Panc1 (cell line): ENCODE data around the gene ZNF615. TPM values are rescaled to one million over a fixed set of nuclear protein-coding genes. Genes with fewer than 3 reads are reported as not detected.

Source experiments
- ATAC-seq: fragments of 200-7000 bp; cut with Tn5 transposase; 2 replicates; pipeline ENCODE4 v1.9.1; 2020; ENCODE audit warnings: mild to moderate bottlenecking, moderate library complexity
- BruUV-seq: library from RNA; stranded (reverse); fragments of 400-500 nt; replicated peaks from 2 replicates; lab custom pipeline; 2021; lab: Mats Ljungman, UMichigan
- CTCF ChIA-PET: fragments of 300-600 bp; sonication (Branson Sonifier 250); formaldehyde crosslinking; loops from one replicate; lab custom pipeline; 2022; ENCODE audit warnings: antibody characterized with exemption; lab: Charles Lee
- POLR2A ChIA-PET: fragments of 300-600 bp; sonication (Branson Sonifier 250); formaldehyde crosslinking; loops from one replicate; lab custom pipeline; 2022; ENCODE audit warnings: antibody characterized with exemption; lab: Charles Lee
- DNase-seq: peaks from one replicate; pipeline ENCODE4 v3.0.0-alpha.2; 2010; ENCODE audit warnings: low read depth, low spot score
- H3K27ac ChIP-seq: 2 replicates; pipeline ENCODE4 v1.5.1; 2011; ENCODE audit warnings: mild to moderate bottlenecking, low read length, inconsistent platforms
- H3K27me3 ChIP-seq: fragments of 200-500 bp; sonication (Bioruptor generic); 2 replicates; pipeline ENCODE4 v1.6.0; 2014; ENCODE audit warnings: low read length, inconsistent platforms; ENCODE audit not compliant: control insufficient read depth, insufficient read depth
- H3K36me3 ChIP-seq: fragments of 200-500 bp; sonication (Bioruptor generic); 2 replicates; pipeline ENCODE4 v1.5.1; 2014; ENCODE audit warnings: inconsistent platforms, mild to moderate bottlenecking, low read length, moderate library complexity; ENCODE audit not compliant: control insufficient read depth, insufficient read depth
- H3K4me1 ChIP-seq: 2 replicates; pipeline ENCODE4 v1.5.1; 2011; ENCODE audit warnings: inconsistent platforms, mild to moderate bottlenecking, low read length, moderate library complexity; ENCODE audit not compliant: control insufficient read depth, insufficient read depth
- H3K4me3 ChIP-seq, 2 experiments: 2 replicates each; pipeline ENCODE4 v1.5.1; 2011 to 2012; ENCODE audit warnings: low read depth in 2 of 2, low read length in 2 of 2, mild to moderate bottlenecking in 2 of 2, inconsistent platforms in 1 of 2, moderate library complexity in 1 of 2
- H3K9me3 ChIP-seq: fragments of 200-500 bp; sonication (Bioruptor generic); 2 replicates; pipeline ENCODE4 v1.5.1; 2014; ENCODE audit warnings: low read depth, mild to moderate bottlenecking, inconsistent platforms, low read length, moderate library complexity; ENCODE audit not compliant: control insufficient read depth, insufficient read depth
- CTCF ChIP-seq: fragments of 450-650 bp; IDR thresholded peaks from 2 replicates; pipeline ENCODE4 v1.5.1; 2017; ENCODE audit warnings: mild to moderate bottlenecking
- POLR2AphosphoS5 ChIP-seq: IDR thresholded peaks from 2 replicates; pipeline ENCODE4 v1.6.1; 2012; ENCODE audit warnings: mild to moderate bottlenecking, low read depth, low read length, moderate library complexity
- SIN3A ChIP-seq: IDR thresholded peaks from 2 replicates; pipeline ENCODE4 v1.6.1; 2012; ENCODE audit warnings: low read depth, mild to moderate bottlenecking, low read length, moderate library complexity, borderline replicate concordance; ENCODE audit not compliant: insufficient read depth
- TCF7L2 ChIP-seq: IDR thresholded peaks from 2 replicates; pipeline ENCODE4 v1.6.1; 2011; ENCODE audit warnings: mild to moderate bottlenecking, low read depth, low read length, inconsistent platforms
- in situ Hi-C: cut with HindIII; loops from 2 replicates; pipeline ENCODE4 v1.10.0; 2016; ENCODE audit warnings: low sequenced_read_pairs, low pct_unique_long_range_greater_than_20kb
- intact Hi-C: fragments of 100-400 bp; cut with micrococcal nuclease; formaldehyde crosslinking; loops from one replicate; pipeline ENCODE4 v1.10.0; 2022; ENCODE audit not compliant: unreplicated experiment
- total RNA-seq: library from RNA; stranded (reverse); gene quantifications from one replicate; pipeline ENCODE4 v1.2.1, GENCODE V29; 2021; ENCODE audit not compliant: unreplicated experiment
- TF ChIP-seq, protein P1 (sequence below), 2 experiments: IDR thresholded peaks; 2 replicates each; pipeline ENCODE4 v1.6.1; 2011 to 2012; ENCODE audit warnings: low read depth in 2 of 2, control low read depth in 1 of 2, low read length in 1 of 2, mild to moderate bottlenecking in 1 of 2, moderate library complexity in 1 of 2; ENCODE audit not compliant: insufficient read depth in 1 of 2

The ZNF615 gene
- total RNA-seq, 1 experiment from 2014 or later = 3.6 TPM

- POLR2A ChIA-PET = no interaction called here
- no TSS peak for BruUV-seq
- CTCF ChIA-PET = no interaction called here
These were observed 27.8 kb downstream of the ZNF615 start for GRCh38 chr19:51980116-51980736.

GRCh38 chr19:51978882-51979281 lies 29.1 kb downstream of the ZNF615 start:
- H3K36me3 ChIP-seq = no peaks in the 10 kb centered on the region
- in situ Hi-C loops = no loop called here
- POLR2A ChIA-PET = no interaction called here

More at GRCh38 chr19:51980116-51980736, 27.8 kb downstream of the ZNF615 start:
- TF ChIP-seq CTCF = no peak
- TF ChIP-seq, protein P1, sequence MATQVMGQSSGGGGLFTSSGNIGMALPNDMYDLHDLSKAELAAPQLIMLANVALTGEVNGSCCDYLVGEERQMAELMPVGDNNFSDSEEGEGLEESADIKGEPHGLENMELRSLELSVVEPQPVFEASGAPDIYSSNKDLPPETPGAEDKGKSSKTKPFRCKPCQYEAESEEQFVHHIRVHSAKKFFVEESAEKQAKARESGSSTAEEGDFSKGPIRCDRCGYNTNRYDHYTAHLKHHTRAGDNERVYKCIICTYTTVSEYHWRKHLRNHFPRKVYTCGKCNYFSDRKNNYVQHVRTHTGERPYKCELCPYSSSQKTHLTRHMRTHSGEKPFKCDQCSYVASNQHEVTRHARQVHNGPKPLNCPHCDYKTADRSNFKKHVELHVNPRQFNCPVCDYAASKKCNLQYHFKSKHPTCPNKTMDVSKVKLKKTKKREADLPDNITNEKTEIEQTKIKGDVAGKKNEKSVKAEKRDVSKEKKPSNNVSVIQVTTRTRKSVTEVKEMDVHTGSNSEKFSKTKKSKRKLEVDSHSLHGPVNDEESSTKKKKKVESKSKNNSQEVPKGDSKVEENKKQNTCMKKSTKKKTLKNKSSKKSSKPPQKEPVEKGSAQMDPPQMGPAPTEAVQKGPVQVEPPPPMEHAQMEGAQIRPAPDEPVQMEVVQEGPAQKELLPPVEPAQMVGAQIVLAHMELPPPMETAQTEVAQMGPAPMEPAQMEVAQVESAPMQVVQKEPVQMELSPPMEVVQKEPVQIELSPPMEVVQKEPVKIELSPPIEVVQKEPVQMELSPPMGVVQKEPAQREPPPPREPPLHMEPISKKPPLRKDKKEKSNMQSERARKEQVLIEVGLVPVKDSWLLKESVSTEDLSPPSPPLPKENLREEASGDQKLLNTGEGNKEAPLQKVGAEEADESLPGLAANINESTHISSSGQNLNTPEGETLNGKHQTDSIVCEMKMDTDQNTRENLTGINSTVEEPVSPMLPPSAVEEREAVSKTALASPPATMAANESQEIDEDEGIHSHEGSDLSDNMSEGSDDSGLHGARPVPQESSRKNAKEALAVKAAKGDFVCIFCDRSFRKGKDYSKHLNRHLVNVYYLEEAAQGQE (IDR thresholded peaks at IDR 0.05; ENCODE audit: insufficient read depth in 1 of 2, low read depth in 2 of 2, low read length in 1 of 2) = no peak
- TF ChIP-seq SIN3A = no peak
- TF ChIP-seq TCF7L2 = no peak
- no peak for TF ChIP-seq POLR2AphosphoS5
- Histone ChIP-seq H3K27ac (no peak overlapping the region), H3K4me1 (no peaks in the 10 kb centered on the region), H3K27me3 (no peaks in the 10 kb centered on the region), H3K36me3 (no peaks in the 10 kb centered on the region), H3K9me3 (peaks cover 24% of the 10 kb centered on the region; the same call in 1 of the 2 replicates), H3K4me3 (no peak overlapping the region)
- ATAC-seq (no peak), DNase-seq (no peak)
- in situ Hi-C loops = no loop called here
- intact Hi-C loops = no loop called here

More at GRCh38 chr19:51978882-51979281, 29.1 kb downstream of the ZNF615 start:
- Histone ChIP-seq H3K4me1 (no peaks in the 10 kb centered on the region), H3K4me3 (no peak overlapping the region), H3K27ac (no peak overlapping the region), H3K9me3 (peaks cover 38% of the 10 kb centered on the region), H3K27me3 (no peaks in the 10 kb centered on the region)
- no peak for ATAC-seq
- BruUV-seq = no TSS peak
- no peak for TF ChIP-seq TCF7L2
- no peak for TF ChIP-seq CTCF
- intact Hi-C loops = no loop called here
- no peak for DNase-seq
- CTCF ChIA-PET = no interaction called here
